HL-60/S4 treated with retinoic acid at 250 ng/mL for 4 days and 3 days (cell line): ENCODE results near the gene ZMYND8.
"Not testable (repeated sequence)": the region's sequence is repeated elsewhere in the genome, so short reads cannot be mapped to it uniquely, and the experiment has no call there.

Experiments
- in situ Hi-C: fragments of 300-500 bp; cut with MboI; formaldehyde crosslinking; loops from 2 replicates; pipeline ENCODE4 v1.7.0; 2022; ENCODE audit warnings: low sequenced_read_pairs

Gene ZMYND8

DNA sequence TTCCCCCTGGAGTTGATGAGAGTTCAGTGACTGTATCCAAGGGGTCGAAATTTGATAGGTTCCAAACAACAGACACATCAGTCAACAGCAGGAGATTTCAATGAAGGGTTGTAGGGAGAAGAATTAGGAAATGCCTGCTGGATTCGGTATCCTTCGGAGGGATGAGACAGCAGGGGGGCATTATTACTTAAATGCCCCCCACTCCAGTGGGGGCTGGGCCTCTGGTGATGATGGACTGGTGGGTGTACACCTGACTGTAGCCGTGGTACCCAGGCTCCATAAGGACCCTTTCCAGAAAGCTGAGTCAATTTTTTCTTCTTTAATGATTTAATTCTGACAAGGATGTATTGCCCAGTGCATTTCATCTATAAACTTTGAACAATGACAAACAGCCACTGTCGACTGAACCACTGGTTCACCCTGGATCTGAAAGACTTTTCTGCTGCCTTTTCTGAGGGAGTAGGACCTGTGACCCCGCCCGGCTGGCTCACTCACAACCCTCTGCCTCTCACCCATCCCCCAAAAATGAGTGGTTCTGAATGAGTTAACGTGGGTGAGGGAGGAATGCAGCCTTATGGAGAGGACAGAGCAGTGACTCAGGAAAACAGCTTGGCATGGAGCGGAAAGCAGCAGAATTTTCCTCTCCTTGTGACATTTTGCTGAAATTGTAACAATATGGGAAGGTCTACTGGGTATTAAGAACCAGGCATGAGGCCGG is 41.0 kb downstream of the ZMYND8 start:
- in situ Hi-C loops = no loop called here

DNA sequence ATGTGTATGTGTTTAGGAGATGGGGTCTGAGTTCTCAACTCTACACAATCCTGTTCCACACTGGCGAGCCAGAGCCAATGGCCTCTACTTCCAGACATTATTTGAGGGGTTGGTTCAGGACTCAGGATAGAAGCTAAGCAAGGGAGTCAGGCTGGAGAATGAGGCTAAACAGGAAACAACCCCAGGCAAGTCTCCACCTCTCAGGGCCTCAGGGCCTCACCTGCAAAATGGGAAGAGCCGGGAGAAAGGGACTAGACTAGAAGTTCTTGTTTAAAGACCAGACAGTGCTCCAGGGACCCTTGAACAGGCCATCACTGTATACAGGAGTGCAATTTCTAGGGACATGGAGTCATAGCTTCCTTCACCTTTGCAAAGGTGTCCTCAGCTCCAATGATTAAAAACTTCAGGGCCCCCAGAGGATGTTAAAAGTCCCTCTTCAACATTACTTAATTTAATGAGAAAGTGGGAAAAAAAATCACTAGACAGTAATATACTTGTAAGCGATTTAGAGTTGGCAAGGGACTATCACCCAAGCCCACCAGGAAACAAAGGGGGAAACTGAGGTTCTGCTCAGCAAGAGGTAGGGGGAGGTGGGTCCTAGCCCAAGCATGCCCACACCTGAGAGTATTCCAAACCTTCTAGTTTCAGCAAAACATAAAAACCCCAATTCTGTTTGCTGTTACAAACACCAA is 41.7 kb downstream of the ZMYND8 start:
- in situ Hi-C loops = no loop called here

DNA sequence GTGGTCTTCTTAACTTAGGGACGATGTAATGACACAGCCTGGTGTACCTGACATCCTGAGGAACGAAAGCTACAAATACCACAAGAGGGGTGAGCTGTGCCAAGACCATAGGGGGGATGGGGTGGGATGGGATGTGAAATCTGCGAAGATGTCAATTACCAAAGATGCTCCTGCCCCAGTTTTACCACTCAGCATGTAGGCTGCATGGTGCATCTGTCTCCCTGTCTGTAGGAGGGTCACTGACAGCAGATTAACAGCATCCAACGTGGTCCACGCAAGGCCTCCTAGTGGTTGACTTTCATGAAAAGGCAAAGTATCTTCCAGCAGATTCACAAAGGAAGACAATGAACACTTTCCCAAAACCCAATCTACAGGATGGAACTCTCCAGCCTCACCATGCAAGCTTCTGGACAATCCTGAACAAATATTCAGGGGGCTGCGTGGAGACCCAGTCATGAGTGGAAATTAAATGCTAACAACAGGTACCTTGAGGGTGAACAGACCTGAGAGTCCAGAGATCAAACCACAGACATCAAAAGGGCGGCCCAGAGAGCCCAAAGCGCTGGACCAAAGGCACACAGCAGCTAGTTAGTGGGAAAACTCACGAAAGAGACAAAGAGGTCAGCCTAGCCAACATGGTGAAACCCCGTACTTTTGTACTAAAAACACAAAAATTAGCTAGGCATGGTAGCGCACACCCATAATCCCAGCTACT is 44.4 kb downstream of the ZMYND8 start:
- in situ Hi-C loops = no loop called here

DNA sequence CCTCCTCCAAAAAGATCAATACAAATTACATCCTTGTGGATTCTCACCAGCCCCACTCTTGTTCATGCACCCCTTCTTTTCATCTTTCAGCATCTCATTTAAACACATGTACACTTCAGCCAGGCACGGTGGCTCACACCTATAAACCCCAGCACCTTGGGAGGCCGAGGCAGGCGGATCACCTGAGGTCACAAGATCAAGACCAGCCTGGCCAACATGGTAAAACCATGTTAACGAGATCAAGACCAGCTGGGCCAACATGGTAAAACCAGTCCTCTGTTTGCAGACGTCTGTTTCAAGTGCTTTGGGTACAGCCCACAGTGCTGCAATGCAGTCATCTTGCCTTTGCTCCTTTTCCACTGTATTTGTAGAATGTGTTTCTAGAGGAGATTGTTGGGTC is 45.3 kb downstream of the ZMYND8 start:
- in situ Hi-C loops = no loop called here

DNA sequence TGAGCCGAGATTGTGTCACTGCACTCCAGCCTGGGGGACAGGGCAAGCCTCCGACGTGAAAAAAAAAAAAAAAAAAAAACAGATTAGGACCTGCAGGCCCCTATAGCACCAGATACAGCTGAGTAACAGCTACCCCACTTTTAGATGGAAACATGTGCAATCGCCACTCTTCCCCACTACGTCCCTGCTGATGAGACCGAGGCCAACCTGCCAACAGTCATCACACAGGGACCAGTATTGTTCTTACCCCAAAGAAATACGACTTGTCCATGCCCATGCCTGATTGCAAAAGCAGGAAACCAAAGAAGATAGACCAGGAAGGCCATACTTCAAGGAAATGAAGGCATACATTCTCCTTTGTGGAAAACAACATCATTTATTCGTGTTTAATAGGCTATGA is 45.8 kb downstream of the ZMYND8 start:
- in situ Hi-C loops = no loop called here

DNA sequence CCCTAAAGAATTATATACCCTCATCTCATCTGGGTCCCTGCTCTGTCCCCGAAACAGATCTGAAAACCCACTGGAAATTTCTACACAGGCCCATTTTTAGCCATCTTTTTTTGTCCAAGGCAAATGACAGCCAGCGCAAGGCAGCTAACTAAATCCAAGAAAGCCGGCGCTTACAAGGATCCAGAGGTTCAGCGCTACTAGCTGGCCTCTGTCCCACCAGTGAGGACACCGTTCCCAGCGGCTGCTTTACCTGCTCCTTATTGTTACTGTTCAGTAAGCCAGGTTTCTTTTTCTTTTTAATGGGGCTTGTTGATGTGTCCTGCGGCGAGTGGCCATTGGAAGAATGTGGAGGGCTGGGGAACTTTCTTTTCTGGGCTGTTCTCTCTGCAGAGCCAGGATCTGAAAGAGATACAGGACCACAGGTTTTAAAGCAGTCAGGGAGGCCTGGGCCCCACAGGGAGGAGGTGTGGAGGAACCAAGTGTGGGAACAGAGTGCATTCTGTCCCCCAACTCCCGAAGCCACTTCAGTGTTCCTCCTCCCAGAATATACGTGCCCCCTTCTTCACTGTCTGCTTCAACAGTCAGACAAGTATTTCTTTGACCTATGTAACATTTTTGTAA is 46.6 kb downstream of the ZMYND8 start:
- in situ Hi-C loops = no loop called here

DNA sequence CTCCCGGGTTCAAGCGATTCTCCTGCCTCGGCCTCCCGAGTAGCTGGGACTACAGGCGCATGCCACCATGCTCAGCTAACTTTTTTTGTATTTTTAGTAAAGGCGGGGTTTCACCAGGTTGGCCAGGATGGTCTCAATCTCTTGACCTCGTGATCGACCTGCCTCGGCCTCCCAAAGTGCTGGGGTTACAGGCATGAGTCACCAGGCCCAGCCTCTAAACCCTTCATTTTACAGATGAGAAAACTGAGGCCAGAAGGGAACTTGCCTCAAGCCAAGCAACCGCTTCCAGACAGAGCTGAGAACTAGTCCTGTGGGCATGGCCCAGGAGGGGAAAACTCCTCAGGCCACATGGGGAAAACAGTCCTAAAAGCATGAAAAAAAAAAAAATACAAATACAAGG is 47.1 kb downstream of the ZMYND8 start:
- in situ Hi-C loops = no loop called here

DNA sequence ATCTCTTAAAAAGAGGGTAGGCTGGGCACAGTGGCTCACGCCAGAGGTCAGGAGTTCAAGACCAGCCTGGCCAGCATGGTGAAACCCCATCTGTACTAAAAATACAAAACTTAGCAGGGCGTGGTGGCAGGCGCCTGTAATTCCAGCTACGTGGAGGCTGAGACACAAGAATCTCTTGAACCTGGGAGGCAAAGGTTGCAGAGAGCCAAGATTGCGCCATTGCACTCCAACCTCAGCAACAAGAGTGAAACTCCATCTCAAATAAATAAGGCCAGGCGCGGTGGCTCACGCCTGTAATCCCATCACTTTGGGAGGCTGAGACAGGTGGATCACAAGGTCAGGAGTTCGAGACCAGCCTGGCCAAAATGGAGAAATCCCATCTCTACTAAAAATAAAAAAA is 48.9 kb downstream of the ZMYND8 start:
- in situ Hi-C loops = not testable (repeated sequence)

DNA sequence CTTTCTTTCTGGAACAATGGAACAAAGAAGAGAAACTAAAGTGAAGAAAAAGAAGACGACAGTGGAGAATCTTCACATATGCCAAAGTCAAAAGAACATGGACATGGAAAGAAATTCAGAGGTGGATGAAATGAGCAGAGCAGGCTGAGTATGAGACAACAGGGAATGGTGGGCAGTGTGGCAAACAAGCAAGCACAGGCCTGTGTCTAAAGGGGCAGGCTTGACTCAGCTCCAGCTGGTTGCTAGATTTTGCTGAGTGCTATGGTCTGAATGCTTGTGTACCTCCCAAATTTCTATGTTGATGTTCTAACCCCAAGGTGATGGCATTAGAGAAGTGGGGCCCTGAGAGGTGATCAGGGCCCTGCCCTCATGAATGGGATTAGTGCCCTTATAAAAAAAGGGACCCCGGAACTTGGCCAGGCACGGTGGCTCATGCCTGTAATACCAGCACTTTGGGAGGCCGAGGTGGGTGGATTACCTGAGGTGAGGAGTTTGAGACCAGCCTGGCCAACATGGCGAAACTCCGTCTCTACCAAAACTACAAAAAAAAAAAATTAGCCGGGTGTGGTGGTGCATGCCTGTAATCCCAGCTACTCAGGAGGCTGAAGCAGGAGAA is 49.6 kb downstream of the ZMYND8 start:
- in situ Hi-C loops = no loop called here

DNA sequence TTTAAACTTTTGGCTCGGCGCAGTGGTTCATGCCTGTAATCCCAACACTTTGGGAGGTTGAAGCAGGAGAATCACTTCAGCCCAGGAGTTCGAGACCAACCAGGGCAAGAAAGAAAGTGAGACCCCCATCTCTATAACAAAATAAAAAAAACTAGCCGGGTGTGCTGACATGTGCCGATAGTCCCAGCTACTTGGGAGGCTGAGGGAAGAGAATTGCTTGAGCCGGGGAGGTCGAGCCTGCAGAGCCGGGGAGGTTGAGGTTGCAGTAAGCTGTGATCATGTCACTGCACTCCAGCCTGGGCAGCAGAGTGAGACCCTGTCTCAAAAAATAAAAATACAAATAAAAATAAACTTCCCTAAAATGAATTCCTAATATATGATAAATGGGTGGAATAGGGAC is 50.4 kb downstream of the ZMYND8 start:
- in situ Hi-C loops = no loop called here

DNA sequence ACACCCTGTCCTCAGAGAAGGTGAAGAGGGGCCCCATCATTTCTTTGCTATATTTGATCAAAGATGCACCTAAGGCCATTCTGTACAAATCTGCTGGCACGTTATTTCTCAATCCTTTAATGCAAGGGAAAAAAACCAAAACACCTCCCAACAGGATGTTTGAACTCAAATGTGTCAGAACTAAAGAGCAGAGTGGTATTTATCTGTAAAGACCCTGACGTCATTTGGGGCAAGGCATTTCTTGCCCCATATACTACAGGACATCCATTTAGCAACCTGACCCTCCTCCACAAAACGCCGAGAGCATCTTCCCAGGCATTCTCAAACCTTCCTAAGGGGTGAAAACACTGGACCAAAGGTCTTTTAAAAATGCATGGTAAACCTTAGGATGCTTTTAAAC is 50.8 kb downstream of the ZMYND8 start:
- in situ Hi-C loops = no loop called here

DNA sequence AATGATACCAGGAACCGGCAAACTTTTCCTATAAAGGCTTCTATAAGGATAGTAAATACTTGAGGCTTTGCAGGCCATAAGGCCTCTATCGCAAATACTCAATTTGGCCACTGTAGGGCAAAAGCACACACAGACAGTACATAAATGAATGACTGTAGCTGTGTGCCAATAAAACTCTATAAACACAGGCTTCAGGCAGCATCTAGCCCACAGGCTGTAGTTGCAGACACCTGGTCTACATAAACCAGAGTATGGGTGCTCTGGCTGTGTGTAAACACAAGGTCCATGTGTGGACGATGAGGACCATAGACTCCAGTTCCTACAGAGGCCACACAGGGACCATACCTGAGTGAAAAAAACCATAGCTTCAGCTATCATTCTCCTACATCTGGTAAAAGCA is 52.2 kb downstream of the ZMYND8 start:
- in situ Hi-C loops = no loop called here

DNA sequence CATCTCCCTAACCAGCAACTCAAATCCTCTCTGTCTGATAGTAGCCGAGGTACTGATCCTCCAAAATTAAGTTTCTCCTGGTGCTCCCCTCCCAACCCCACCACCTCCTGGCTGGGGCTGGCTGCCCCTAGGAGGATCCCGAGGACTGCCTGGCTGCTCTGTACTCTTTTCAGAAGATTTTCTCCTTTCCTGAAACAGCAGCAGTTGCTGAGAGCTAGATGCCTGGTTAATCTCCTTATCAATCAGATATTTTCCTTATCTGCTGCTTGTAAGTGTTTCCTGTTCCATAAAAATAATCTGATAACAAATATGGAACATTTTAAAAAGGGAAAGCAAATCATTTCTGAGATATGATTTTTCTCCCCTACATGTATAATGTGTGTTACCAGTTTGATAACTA is 52.8 kb downstream of the ZMYND8 start:
- in situ Hi-C loops = no loop called here

DNA sequence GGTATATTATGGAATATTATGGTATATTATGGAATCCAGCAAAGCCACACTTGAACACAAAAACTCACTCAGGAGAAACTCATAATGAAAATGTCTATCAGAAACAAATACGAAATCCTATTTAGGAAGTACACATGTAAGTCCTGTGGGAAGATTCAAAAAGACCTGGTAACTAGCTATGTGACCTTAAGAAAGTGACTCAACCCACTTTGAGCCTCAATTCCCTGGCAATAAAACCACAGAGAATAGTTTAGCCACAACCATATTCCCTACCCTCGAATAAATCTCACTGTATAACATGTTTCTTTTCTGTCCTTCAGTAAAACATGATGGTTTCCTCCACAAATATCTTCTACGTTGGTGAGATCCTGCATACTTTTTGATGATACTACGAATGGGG is 56.4 kb downstream of the ZMYND8 start:
- in situ Hi-C loops = no loop called here

DNA sequence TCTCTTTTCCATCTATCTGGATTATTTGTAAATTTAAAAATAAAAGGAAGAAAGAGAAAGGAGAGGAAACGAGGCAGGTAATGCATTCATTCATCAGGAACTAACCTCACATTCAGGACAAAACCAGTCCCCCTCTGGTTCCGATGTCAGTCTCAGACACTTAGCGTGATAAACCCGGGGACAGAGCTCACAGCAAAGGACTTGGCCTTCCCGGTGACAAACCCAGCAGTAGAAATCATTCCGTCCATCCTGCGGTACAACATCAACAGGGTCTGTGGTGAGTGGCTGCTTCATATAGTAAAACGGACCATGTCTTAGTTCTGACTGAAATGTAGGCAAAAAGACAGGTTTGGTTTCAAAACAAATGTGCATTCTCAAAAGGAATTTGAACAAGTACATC is 57.9 kb downstream of the ZMYND8 start:
- in situ Hi-C loops = loop anchor here (25.0 kb wide), 1 partner anchor 339 kb away; no protein-coding TSS in a partner anchor

DNA sequence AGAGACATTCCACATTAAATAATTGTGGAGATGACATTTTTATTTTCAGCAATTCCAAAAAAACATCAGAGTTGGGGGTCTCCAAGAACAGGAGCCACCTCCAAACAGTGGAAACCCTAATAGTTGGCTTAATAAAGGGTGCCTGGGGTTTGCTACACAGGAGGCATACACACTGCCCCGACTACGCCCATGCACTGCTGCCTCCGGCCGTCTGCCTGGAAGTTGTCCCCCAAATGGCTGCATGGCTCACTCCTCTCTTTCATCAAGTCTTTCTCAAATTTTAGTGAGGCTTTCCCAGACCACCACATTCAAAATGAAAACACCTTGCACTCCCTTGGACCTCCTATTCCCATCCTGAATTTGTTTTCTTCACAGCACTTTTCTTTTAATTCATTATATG is 58.8 kb downstream of the ZMYND8 start:
- in situ Hi-C loops = loop anchor here (25.0 kb wide), 1 partner anchor 340 kb away; no protein-coding TSS in a partner anchor

DNA sequence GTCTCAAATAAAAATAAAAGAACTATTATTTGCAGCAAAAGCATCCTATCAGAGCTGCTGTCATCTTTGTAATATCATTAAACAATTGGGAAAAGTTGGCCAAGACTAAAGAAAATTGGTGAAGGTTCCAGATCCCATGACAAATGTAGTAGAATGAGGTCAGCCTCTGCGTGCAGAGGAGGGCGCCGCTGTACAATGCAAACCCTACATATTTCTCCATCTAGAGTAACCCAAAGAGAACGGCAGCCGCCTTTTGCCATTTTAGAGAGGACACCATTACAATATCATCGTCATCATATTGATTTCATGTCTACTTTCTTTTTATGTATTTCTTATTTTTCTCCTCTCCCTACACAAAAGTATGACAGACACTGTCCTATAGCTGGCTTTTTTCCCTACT is 59.5 kb downstream of the ZMYND8 start:
- in situ Hi-C loops = loop anchor here (25.0 kb wide), 1 partner anchor 340 kb away; no protein-coding TSS in a partner anchor

DNA sequence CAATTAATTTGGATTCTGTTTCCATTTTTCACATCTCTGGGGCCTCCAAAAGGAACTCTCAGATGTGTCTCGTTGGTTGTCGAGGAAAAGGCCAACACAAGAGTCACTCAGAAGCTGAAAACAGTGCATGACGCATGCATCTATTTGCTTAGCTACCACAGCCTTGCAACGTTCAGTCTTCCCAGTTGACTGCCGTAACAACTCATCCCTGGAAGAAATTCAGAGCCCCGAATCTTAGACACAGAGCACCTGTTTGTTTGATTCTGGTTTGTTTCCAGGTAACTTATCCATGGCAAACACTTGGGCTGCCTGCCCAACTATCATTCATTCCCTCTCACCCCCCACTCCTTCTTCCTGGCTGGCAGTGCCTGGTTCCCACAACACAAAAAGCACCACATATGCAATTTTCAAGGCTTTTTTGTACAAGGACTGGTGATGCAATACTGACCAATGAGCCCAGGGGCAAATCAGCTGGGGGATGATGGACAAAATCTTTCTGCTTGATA is 60.5 kb downstream of the ZMYND8 start:
- in situ Hi-C loops = loop anchor here (25.0 kb wide), 1 partner anchor 341 kb away; no protein-coding TSS in a partner anchor

DNA sequence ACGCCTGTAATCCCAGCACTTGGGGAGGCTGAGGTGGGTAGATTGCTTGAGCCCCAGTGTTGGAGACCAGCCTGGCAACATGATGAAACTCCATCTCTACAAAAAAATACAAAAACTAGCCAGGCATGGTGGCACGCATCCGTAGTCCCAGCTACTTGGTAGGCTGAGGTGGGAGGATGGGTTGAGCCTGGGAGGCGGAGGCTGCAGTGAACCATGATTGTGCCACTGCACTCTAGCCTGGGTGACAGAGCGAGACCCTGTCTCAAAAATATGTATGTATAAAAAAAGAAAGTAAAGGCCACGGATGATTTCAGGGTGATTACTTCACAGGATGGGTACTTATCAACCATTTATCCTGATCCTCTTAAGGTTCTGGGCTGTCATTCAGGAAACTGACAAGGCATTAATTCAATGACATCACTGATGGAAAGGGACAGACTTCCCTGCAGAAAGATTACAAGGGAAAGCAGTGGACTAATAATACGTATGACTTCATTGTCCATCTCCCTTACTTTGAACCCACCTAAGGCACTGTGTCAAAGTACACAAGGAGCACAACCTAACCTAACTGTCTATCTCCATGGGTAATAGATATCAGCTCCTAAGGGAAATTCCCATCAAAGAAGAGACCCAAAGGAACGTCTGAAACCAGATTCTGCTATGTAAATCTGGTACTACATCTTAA is 61.2 kb downstream of the ZMYND8 start:
- in situ Hi-C loops = loop anchor here (25.0 kb wide), 1 partner anchor 342 kb away; no protein-coding TSS in a partner anchor

DNA sequence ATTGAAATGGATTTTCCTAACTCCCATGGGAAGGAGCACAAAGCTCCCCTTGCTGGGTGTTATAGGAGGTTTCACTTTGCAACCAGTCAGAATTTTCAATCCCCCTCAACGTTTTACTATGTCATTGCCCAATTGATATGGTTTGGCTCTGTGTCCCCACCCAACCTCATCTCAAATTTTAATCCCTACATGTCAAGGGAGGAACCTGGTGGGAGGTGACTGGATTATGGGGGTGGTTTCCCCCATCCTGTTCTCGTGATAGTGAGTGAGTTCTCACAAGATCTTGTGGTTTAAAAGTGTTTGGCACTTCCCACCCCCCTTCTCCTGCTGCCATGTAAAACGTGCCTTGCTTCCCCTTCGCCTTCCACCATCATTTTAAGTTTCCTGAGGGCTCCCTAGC is 62.9 kb downstream of the ZMYND8 start:
- in situ Hi-C loops = loop anchor here (25.0 kb wide), 1 partner anchor 344 kb away; no protein-coding TSS in a partner anchor
